GM18867 (cell line): ENCODE data around the gene PLBD2.
"Not testable (repeated sequence)": the region's sequence is repeated elsewhere in the genome, so short reads cannot be mapped to it uniquely, and the experiment has no call there.

Source experiments
- ATAC-seq: cut with Tn5 transposase; IDR thresholded peaks from one replicate; pipeline ENCODE4 v1.9.1; 2021; ENCODE audit warnings: mild to moderate bottlenecking, moderate library complexity; ENCODE audit not compliant: unreplicated experiment

The PLBD2 gene

DNA sequence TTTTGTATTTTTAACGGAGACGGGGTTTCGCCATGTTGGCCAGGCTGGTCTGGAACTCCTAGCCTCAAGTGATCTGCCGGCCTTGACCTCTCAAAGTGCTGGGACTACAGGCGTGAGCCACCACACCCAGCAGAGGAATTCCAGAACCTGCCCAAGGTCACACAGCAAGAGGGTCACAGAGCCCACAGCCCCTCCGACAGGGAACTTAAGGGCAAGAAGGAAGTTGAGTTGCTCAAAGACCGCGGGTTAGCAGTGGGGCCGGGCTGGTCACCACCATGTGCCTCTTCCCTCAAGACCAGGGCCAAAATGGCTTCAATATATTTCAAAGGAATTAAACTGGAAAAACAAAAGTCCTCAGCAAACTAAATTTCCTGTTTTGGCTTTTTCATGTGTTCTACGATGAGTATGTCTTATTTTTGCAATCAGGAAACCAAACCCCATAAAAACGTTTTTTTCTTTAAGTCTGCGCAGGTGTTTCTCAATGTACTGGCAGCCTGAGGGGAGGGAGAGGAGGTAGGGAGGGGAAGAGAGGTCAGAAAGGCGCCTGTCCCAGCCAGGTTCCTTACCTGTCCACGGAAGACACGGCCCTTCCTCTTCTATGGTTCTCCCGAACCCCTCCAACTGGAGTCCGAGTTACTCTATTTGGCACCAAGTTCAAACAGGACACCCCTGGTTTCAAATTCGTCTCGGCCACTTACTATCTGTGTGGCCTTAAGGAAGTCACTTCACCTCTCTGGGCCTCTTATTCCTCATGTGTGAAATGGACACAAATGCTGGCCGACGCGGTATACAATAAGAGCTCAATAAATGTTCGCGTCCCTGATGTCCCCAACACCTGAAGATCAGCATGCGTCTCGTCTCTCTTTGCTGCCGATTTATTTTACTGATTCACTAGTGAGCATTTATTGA is 24.3 kb upstream of the PLBD2 start:
- peak; percentile 14 for ATAC-seq

DNA sequence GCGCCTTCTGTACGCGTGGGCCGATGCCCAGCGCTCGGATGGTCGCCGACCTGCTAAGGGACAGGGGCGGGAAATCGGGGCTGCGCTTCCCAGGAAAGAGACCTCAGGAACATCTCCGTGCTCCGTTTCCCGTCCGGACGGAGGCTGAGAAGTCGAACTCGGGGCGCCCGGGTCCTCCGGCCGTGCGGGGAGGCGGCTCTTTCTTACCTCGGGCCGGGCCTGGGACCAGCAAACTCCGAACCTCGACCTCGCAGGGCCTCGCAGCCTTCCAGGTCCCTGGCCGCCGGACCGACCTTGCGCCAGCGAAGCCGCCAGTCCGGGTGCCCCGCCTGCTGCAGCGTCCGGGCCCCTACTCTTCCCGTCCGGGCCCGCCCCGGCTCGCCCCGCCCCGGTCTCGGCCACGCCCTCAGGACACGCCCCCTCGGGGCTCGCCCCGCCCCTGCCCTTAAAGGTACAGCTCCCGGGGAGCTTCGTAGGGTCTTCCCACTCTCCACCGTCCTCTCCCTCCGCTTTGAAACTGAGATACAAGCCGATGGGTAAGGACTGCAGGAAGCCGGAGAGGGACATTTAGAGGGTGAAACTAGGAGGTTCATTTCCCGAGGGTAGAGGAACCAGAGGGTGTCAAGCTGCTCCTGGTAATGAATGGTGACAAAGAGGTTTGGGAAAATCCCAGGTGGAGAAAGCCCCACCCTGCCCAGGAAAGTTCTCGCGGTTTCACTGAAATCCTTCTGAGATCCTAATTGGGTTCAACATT is 23.4 kb upstream of the PLBD2 start, which contains the start of gene SLC8B1:
Gene SLC8B1 (minus strand): TSS at position 324 of the 754 bp plus-strand sequence. CDS start 2,231 bp downstream, outside the sequence.
- peak; percentile 95 for ATAC-seq

DNA sequence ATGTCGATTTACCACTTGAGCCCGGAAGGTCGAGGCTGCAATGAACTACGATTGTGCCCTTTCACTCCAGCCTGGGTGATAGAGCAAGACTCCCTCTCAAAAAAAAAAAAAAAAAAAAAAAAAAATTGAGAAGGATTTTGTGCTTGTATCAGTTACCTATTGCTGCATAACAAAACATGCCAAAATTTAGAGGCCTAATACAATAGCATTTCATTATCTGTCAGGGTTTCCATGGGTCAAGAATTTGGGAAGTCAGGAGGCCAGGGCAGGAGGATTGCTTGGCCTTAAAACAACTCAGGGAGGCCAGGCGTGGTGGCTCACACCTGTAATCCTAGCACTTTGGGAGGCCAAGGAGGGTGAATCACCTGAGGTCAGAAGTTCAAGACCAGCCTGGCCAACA is 18.8 kb upstream of the PLBD2 start:
- ATAC-seq = no peak

DNA sequence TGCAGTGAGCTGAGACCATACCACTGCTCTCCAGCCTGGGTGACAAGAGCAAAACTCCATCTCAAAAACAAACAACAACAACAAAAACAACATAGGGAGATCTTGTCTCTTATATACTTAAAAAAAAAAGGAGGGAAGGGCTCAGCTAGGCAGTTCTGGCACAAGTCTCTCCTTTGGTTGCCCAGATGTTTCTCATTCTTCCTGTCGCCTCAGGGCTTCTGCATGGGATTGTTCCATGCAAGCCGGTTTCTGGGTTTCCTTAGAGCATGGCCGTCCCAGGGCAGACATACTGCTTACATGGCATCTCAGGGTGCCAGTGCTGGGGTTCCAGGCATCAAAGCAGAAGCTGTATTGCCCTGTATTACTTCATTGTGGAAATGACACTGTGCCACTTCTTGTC is 18.3 kb upstream of the PLBD2 start:
- no peak for ATAC-seq

DNA sequence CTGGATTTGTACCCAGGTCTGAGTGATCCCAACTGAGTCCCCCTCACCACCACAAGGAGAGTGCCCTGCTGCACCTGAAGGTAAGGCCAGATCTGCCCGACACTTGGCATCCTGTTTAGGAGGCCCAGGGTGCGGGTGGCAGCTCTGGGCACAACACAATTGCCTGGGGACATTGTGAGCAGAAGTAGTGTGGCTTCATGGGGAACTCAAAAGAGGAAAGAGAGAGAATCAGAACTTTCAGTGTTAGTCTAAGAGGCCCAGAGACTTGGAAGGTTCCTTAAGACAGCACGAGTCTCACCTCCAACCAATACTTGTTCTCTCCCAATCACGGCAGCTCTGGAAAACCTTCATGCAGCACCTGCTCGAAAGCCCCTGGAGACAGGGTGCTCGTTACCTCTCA is 16.9 kb upstream of the PLBD2 start:
- no peak for ATAC-seq

DNA sequence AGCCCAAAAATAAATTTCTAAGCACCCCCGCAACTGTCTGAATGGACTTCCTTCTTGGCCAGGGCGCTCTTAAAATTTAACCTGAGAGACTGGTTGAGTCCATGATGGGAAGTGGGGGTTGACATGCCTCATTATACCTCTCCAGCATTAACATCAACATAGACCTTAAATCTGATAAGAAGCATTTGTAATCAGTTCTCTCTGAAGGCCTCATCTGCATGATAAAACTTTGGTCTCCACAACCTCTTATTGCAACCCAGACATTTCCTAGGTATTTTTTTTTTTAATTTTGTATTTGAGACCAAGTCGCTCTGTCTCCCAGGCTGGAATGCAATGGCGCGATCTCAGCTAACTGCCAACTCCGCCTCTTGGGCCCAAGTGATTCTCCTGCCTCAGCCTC is 13.1 kb upstream of the PLBD2 start:
- no peak for ATAC-seq

DNA sequence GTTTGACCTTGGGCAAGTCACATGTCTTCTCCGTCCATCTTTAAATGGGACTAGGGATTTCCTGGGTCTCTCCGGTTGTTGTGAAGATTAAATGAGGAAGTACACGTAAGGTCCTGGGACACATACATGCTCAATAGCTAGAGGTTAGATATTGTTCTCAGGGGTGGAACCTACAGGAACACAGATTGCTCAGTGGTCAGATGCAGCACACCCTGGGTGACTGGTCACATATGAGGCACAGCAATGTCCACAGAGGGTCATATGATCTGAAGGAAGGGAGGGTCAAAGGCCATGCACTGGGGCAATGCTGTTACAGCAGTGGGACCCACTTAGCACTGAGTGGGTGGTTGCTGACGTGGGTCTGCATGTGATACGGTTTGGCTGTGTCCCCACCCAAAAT is 12.0 kb upstream of the PLBD2 start:
- no peak for ATAC-seq

DNA sequence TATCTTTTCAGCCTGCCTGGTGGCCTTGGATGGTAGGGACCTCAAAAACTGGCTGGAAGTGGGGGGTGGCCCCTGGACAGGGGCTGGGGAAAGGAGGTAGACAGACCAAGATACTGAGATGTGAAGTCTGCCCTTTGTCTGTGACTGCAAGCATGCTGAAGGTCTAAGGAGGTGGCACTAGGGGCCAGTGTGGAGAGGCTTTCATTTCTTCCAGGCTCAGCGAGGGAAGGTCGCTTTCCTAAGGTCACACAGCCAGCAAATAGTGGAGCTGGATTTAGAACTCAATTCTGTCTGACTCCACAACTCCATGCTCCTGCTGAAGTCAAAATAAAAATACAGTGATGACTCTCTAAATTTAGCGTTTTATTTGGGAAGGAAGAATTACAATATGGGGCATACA is 11.3 kb upstream of the PLBD2 start:
- ATAC-seq = no peak

DNA sequence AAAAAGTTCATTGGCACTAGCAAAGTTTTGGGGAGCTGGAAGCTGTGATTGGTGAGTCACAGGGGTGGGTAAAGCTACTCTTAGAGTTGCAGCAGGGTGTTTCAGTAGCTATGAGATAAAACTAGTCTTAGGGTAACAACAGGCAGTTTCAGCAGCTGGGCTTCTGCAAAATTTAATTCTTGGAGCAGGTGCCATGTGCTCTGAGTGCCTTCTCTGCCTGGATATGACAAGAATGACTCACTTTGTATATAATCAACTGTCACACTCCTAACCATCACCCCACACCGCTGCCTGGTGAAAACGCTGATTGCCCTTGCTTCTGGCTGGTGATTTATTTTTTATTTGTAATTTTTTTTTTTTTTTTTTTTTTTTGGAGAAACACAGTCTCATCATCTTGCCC is 10.5 kb upstream of the PLBD2 start:
- ATAC-seq = no peak

DNA sequence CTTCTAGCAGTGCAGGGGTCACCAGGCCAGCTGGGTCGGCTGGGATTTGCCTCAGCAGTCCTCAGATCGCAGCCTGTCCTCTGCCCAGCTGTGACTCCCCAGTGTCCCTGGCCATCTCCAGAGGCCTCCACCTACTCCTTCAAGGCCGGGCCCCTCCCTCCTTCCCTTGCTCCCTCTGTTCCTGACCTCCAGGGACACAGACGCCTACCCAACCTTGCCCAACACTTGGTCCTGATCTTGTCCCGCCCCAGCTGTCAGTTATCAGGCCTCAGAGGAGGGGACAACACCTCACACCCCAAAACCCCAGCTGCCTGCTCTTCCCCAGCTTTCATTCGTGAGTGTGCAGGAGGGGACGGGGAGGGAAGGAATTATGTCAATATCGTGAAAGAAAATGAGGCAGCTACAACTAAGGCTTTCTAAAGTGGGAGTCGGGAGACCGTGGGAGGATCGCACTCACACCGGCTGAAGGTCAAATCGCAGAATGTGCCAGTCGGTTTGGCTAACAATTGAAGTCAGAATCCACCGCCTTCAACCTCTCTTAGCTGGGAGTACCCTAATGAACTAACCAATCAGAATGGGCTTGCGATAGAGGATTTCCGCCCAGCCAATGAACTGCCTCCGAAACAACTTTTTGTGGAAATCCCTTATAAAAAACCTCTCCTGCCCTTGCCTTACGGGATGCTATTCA is 9.4 kb upstream of the PLBD2 start:
- ATAC-seq = no peak

DNA sequence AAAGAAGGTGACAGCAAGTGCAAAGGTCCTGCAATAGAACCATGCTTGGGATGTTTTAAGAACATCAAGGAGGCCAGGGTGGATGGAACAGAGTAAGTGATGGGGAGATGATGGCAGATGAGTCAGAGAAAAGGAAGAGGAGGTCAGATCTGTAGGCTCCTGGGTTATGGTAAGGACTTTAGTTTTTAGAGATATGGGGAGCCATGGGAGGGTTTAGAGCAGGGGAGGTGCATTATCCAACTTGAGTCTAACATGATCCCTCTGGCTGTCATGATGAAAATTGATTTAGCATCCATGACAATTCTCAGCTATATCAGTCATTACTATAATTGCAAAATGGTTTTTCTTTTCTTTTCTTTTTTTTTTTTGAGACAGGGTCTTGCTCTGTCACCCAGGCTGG is 7.3 kb upstream of the PLBD2 start:
- no peak for ATAC-seq

DNA sequence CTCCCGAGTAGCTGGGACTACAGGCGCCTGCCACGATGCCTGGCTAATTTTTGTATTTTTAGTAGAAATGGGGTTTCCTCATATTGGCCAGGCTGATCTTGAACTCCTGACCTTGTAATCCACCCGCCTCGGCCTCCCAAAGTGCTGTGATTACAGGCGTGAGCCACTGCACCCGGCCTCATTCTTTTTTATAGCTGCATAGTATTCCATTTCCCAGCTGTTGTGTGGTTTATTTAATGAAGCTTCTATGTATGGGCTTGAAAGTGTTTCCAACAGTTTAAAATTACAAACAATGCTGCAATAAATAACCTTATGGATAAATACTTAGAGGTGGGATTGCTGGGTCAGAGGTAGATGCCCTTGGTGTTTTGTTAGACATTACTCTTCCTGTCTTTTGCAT is 4.2 kb upstream of the PLBD2 start:
- ATAC-seq = not testable (repeated sequence)

DNA sequence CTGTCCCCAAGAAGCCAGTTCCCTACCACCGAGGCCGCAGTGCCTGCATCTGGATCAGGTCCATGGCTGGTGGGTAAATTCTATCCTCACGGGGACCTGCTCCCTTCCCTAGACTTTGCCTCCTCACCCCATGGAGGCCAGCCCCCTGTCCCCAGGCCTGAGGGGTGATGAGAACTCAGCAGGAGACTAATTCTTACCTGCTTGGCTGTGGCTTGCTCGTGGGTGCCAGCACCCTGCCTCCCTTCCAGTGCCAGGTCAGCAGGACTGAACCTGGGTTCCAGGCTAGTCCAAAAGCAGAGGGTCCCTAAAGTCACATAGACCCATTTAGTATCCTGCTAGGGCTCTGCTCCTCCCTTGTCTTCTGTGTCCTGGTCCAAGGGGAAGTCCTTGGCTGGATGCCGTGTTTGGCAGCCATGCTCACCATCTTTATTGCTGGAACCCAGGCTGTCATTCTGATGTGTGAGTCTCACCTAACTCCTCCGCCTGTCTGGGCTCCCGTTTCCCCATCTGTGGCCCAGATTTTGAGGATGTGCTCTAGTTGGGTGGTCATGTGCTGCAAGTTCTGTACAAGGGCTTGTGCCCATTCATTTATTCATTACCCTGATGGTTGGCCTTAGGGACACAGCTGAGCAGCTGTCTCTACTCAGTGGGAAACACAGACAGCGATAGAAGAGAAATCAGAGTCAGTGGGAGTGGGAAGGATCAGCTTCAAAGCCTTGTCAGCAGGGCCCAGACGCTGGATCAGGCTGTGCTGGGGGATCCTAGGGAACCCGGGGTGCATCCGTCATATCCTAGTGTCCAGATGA is 949 bp downstream of the PLBD2 start:
- ATAC-seq = peak; percentile 2

DNA sequence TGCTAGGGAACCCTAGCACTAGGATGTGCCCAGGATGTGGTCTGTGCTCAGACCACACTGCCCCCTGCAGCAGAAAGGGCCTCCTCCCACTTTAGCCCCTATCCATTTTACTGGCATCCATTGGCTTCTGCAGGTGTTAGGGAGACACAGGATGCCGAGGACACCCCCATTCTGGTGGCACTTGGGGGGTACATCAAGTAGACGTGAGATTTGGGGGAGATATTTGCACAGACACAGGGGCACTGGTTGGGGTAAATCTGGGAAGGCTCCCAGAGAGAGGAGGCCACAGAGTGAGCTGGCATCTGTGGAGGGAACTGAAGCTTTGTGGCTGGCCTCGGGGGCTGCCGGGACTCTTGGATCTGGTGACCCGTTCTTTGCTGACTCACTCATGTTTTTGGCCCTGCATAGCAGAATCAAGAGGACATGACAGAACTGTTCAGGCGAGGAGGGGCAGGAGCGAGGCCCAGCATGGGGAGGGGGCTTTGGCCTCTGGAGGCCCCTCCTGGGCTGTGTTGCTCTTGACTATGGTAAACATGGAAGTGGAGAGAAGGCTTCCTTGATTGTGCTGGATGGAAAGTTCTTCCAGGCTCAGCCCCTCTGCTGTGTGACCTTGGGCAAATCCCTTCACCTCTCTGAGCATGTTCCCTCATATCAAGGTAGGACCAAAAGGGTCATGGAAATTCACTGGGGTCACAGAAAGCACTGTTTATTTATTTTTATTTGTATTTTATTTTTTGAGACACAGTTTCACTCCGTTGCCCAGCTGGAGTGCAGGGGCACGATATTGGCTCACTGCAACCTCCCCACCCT is 1.8 kb downstream of the PLBD2 start:
- ATAC-seq = no peak

DNA sequence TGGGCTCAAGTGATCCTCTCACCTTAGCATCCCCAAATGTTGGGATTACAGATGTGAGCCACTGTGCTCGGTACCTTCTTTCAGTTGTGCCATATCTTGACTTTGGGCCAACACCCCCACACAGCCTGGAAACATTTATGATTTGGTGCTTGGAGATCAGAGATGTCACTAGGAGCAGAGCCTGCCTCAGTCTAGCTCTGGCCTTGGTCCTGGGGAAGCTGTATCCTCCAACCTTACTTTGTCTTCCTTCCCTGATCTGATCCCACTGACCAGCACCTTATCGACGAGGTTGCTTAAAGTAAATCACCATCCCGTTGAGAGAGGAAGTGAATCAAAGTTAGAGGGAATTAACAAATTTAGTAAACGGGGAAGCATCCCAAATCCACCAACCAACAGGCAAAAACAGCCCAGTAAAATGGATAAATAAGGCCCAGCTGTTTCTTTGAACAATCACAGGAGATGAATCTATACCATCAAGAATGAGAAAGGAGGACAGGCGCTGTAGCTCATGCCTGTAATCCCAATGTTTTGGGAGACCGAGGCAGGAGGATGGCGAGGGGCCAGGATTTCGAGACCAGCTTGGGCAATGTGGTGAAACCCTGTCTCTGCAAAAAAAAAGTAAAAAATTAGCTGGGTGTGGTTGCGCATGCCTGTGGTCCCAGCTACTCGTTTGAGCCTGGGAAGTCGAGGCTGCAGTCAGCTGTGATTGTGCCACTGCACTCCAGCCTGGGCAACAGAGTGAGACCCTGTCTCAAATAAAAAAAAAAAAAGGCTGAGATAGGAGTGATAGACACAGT is 3.4 kb downstream of the PLBD2 start:
- no peak for ATAC-seq

DNA sequence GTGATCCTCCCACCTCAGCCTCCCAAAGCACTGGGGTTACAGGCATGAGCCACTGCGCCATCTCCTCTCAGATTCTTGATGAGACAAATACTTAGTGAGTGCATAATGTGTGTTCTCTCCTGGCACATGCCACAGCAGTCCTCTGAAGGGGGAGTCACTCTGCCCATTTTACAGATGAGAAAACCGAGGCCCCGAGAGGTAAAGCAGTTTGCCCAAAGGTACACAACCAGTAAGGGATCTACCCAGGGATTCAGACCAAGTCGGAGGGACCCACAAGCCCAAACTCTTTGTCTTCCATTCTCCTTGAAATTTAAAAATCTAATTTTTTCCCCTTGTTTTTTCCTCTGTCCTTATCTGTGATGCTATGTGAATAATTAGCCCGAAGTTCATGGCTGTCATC is 6.3 kb downstream of the PLBD2 start:
- no peak for ATAC-seq

DNA sequence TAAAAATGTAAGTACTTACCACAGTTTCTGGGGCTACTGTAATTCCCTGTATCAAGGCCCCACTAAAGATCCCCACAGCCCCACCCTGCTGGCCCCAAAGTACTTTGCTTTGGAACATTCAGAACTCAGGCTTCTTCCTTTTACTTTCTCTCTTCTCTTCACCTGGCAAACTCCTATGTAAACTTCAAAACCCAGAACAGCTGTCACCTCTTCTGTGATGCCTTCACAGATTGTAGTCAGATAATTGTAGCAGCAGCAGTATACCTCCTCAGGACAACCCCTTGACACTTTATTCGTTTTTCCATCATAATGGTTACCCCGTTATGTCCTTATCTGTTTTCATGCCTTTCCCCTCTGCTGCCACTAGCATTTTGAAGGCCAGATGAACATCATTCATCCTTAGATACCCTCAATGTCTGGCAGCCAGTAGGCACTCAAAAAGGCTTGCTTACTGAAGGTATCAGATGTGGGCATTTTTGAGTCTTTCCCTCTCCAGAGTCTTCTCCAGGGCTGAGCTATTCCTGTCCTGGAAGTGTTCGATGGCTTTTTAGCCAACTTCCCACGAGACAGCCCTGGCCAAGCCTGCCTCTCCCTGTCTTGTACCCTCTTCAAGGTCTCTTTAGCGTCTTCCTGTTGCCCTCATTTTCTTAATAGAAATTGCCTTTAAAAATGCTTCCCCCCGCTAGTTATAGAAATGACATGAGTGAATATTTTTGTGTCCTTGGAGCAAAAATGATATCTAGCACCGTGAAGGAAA is 7.4 kb downstream of the PLBD2 start:
- no peak for ATAC-seq

DNA sequence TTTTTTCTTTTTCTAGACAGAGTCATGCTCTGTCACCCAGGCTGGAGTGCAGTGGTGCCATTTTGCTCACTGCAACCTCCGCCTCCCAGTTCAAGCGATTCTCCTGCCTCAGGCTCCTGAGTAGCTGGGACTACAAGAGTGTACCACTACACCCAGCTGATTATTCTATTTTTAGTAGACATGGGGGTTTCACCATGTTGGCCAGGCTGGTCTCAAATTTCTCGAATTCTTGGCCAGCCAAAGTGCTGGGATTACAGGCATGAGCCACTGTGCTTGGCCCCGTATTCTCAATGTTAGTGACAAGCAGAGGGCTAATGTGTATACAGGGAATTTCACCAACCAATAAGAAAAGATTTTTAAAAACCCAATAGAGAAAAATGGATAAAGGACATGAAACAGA is 8.4 kb downstream of the PLBD2 start:
- ATAC-seq = no peak
